NCI-H524 treated with DMSO at 0.1 percent for 48 hours (cell line): ENCODE results near the gene EARS2.
"Not testable (repeated sequence)": the region's sequence is repeated elsewhere in the genome, so short reads cannot be mapped to it uniquely, and the experiment has no call there.

Experiments
- DNase-seq: peaks from one replicate; lab custom pipeline; 2025; lab: John Stamatoyannopoulos, UW

The EARS2 gene

GRCh38 chr16:23556881-23557778 is at the start of gene EARS2, which contains the start of gene UBFD1:
Gene EARS2, minus strand, starts transcription at chr16:23557350. Its CDS starts 7 bp downstream, at chr16:23557343.
Gene UBFD1, plus strand, starts transcription at chr16:23557727. Its CDS starts 16 bp downstream, at chr16:23557743.
- peak; percentile 92 for DNase-seq

DNA sequence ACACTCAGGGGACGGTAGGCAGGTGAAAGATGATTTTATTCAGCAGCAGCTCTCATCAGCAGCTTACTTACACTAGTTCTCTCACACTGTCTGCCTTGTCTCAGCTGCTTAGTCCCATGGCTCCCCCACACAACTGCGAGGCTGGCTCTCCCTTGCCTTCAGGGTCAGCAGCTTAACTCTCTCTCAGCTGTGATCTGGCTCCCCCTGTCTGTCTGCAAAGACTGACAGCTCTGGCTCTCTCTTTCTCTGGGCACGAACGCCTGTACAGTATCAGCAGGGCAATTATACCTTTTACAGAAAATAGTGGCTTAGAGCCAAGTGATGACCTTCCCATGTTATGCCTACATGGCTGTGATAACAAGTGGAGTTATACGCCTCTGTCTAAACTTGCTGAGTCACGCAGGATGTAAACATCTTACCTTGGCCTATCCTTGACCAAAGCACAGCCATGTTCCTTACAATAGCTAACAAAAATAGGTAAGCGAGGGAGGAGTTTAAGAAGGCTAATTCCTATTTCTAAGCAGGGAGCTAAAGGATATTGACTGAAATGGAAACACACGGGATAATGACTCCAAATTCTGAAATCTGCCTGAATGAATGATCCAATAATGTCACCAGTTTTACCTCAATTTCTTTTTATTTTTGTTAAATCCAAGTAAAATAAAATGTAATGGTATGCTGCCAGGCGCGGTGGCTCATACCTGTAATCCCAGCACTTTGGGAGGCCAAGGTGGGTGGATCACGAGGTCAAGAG is 40.0 kb upstream of the EARS2 start:
- DNase-seq, result peak; percentile 7

DNA sequence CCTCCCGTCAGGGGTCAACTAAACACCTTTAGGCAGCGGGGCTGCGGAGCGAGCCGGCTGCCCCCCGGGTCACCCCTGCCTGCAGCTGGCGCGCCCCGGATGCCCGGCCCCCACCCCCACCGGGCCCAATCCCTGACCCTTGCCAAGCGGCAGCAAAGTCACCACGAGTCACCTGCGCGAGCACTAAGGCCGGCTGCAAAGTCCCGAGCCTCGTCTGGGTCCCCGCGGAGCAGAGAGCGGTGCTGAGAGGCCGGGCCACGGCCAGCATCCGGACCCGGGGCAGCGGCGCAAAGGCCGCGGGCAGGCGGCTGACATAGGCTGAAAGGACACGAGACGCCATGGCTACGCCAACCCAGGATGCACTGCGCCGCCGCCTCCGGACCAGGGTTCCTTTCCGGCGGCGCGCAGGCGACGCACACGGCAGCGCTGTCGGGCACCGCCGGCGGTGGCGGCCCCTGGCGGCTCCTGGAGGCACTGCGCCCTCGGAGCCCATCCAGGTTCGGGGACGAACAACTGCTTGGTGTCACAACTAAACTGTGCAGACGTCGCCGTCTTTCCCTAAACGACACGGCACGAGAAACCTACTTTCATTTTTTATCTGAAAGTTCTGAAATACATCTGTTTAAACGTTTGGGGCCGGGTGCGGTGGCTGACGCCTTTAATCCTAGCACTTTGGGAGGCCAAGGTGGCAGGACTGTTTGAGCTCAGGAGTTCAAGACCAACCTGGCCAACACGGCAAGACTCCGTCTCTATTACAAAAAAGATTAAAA is 39.0 kb upstream of the EARS2 start, which contains the start of gene NDUFAB1:
NDUFAB1 (minus strand) TSS at position 366 of the 770 bp plus-strand sequence; CDS start at position 340, 26 bp downstream.
- peak; percentile 32 for DNase-seq

DNA sequence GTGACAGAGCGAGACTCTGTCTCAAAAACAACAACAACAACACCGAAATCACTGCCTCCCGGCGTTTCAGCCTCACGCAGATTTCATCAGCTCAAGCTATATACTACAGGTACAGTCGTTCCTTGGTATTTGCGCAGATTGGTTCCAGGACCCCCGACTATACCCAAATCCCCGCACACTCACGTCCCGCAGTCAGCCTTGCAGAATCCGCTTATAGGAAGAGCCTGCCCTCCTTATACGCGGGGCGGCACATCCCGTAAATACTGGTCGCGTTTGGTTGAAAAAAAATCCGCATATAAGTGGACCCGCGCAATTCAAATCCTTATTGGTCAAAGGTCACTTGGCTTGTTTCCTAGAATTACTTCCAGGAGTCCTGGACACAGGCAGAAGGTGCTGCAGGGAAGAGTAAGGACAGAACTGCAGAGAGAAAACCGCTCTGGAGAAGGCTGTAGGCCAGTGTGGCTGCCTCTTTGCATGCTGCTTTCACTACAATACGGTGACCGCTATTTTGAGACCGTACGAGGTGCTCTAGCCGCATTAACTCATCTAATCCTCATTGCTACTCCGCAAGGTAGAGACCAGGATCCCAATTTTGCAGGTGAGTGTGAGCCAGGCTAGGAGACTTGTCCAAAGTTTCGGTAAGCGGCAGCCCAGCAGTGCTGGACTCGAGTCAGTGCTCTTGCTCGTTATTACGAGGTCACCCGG is 38.2 kb upstream of the EARS2 start:
- no peak for DNase-seq

- no peak for DNase-seq
Measured at GRCh38 chr16:23594186-23594585, 37.0 kb upstream of the EARS2 start.

DNA sequence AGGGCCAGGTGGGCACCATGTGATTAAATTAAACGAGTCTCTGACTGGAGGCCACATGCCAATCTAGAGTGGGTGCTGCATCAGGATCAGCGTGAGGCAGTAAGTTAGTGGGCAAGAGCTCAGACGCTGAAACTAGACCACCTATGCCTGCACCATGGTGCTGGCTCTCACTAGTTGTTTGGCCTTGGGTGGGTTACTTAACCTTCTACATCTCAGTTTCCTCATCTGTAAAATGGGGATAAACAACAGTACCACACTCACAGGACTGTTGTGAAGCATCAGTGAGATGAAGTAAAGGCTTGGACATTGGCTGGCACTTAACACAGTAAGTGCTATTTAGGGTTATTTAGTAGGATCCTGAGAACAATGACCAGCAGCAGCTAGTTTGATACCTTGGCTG is 33.0 kb upstream of the EARS2 start:
- no peak for DNase-seq

- no peak for DNase-seq
Measured at GRCh38 chr16:23587726-23588125, 30.6 kb upstream of the EARS2 start.

DNA sequence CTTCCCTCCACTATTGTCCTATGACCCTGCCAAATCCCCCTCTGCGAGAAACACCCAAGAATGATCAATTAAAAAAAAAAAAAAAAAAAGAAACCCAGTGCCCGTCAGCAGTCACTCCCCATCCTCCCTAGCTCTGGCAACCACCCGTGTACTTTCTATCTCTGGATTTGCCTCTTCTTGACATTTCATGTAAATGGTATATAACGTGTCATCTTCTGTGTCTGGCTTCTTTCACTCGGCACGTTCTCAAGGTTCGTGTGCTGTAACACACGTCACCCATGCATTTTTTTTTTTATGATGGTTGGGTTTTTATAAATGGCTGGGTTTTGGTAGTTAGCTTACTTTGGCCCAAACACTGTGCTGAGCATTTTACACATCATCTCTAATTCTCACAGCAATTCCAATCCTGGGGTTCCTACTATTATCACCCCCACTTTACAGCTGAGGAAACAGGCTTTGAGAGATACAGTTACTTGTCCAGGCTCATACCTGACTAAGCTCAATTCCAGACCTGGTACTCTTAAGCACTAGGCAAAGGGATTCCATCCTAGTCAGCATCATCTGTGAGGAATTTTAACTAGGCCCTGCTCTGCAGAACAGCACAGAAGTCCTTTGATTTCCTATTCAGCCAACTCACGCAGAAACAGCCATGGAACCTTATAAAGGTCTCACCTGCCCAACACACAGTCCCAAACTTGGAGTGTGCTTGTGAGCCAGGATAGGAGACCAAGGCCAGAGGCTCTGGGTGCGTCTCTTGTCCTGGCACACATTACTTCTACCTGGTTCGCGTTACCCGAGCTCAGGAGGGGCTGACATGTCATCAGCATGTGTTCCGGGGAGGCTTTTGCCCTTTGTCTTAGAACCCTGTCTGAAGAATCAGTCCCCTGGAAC is 27.3 kb upstream of the EARS2 start:
- no peak for DNase-seq

- DNase-seq, result not testable (repeated sequence)
Measured at GRCh38 chr16:23583271-23583670, 26.1 kb upstream of the EARS2 start.

DNA sequence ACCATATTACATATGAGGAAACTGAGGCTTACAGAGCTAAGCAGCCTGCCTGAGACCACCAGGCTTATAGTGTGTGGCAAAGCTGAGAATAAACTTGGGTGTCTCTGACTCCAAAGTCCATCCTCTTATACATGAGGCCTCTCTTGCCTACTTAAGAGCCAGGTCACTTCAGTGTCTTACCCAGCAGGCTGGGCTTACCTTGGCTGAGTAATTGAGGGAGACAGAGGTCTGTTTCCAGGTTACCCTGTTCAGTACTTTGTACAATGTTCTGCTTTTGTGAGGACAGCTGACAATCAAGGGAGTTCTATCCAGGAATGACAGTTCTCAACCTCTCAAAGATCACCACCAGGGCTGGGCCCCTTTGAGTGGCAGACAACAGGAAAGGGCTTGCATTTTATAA is 24.6 kb upstream of the EARS2 start:
- no peak for DNase-seq

DNA sequence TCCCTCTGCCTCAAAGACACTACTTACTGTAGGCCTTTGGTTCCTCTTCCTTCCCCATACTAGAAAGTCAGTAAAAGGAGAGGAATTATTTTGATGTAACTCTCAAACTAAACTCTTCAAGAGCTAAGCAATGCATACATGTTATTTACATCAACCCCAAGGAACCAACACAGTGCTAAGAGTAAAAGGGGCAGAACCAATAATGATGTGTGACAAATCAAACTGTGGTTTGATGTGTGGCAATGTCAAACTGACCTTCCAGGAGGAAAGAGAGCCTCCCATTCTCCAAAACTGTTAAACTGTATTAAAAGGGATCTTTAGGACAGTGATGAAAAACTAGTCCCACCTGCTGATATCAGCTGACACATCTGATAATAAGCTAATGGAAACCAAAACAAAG is 23.2 kb upstream of the EARS2 start:
- no peak for DNase-seq

DNA sequence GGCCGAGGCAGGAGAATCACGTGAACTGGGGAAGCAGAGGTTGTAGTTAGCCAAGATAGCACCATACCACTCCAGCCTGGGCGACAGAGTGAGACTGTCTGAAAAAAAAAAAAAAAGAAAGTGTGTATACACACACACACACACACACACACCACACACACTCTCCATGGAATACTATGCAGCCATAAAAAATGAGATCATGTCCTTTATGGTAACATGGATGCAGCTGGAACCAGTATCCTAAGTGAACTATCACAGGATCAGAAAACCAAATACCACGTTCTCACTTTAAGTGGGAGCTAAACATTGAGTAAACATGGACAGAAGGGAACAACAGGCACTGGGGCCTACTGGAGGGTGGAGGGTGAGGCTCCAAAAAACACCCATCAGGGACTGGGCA is 22.2 kb upstream of the EARS2 start:
- no peak for DNase-seq

- DNase-seq, result no peak
Measured at GRCh38 chr16:23578101-23578830, 21.1 kb upstream of the EARS2 start.

DNA sequence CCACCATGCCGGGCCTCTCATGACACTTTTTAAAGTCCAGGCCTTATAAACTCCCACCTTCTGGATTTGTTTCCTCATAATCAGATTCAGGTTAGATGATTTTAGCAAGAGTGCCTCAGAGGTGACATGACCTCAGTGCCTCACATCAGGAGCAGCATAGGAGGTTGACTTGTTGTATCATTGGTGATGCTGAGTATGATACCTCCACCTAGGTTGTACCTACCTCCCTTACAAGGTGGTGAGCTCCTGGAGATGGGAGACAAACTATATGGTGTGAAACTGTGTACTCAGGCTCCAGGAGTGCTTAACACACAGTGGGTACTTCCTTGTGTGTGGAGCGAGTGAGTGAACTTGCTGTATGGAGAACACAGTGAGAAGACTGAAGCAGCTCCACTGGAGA is 20.3 kb upstream of the EARS2 start:
- DNase-seq, result no peak

- DNase-seq, result no peak
Measured at GRCh38 chr16:23575834-23576233, 18.7 kb upstream of the EARS2 start.

GRCh38 chr16:23573817-23574216 is 16.7 kb upstream of the EARS2 start:
- DNase-seq, result no peak

GRCh38 chr16:23572394-23572793 is 15.2 kb upstream of the EARS2 start:
- DNase-seq, result no peak

GRCh38 chr16:23571895-23572294 is 14.7 kb upstream of the EARS2 start:
- DNase-seq, result no peak

DNA sequence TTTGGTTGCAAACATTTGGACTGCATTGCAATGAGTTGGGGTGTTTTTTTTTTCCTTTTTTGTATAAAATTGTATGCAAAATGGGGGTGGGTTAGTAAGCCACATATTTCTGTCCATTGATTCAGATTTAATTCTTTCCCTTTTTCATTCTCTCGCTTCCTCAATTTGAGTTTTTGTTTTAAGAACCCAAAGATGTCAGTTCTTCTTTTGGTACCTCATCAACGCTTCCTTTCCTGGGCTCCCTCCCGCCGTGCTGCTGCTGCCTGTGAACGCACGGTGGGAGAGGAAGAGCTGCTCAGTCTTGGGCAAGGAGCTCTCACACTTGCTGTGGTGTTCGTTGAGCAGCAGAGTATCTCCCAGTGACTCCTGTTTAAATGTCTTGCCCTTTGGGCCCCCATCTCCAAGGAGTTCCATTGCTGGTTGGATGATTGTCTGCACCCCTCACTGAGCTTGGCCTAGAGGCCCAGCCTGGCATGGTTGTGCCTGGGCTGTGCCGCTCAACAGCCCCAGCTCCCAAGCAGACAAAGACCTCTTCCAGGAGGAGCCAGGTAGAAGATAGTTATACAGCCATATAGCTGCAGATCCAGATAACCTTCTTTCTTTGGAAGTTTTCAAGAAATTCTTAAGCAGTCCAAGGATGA is 14.0 kb upstream of the EARS2 start:
- DNase-seq, result no peak
